Measurements from ENCODE around the gene DEGS2. TPM values are rescaled to one million over a fixed set of nuclear protein-coding genes. Genes with fewer than 3 reads are reported as not detected.

DEGS2 gene
- total RNA-seq, 1 donor from 2014 or later = 0.31 TPM

DNA sequence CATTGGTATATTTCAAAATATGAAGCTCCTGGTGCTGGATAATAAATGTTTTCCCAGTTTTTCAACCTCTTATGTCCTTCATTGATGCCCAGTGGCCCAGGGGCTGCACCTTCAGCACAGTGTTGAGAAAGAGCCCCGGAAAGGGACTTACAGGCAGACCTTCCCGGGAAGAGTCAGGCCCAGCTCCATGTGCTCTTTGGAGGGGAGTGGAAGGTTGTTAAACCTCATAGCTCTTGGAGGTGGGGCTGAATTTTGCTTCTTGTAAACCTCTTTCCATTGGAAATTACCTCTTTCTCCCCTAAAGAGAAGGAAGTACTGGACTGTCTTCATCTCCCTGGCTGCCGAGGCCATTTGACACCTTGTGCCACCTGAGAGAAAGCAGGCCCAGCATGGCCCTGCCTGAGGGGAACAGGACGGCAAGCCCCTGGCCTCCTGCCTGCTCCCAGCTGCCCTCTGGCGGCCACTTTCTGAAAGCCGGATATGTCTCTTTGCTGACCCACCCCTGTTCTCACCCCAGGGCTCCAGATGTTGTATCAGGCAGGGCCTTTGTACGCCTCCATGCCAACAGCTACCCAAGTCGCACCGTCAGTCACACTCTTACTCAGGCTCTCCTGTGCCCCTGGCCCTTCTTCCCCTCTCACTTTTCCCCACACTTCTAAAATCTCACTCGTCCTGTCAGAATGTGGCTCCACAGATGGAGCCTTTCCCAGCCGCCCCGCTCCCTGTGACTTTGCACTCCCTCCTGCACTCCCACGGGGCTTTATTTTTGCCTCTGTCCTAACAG, 51.2 kb downstream of the DEGS2 start:
- intact Hi-C loops (cut with micrococcal nuclease) = loop anchor here (1.0 kb wide), 4 partner anchors 36 to 126 kb away; no protein-coding TSS in a partner anchor
- Mint-ChIP-seq H3K27ac (peak overlapping the region; percentile 93), H3K27me3 (ENCODE audit: insufficient read depth) (no peaks in the 10 kb centered on the region), H3K9me3 (no peaks in the 10 kb centered on the region), H3K4me3 (peak overlapping the region; percentile 47), H3K36me3 (ENCODE audit: low read depth) (peaks cover 60% of the 10 kb centered on the region), H3K4me1 (ENCODE audit: low read depth) (peaks cover 76% of the 10 kb centered on the region)
- DNase-seq (ENCODE audit: low spot score) = peak; percentile 74

DNA sequence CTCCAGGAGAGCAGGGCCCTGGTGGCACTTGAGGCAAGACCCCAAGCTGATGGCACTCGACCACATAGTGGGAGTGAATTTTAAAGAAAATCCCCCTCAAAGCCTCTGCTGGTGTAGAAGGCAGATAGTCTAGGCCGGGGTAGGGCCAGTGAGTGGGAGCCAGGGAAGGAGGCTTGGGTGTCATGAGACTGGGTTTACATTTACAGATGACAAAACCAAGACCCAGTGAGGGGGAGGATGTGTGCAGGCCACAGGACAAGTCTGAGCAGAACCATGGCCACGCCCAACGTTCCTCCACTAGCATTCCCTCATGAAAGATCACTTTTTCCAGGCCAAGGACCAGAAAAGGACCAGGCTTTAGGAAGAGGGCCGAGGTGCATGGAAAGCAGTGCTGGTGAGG, 52.2 kb downstream of the DEGS2 start:
- intact Hi-C loops (cut with micrococcal nuclease) = loop anchor here (2.0 kb wide), 2 partner anchors 132 to 134 kb away; partner anchors contain the start of gene YY1
- H3K27me3 Mint-ChIP-seq (ENCODE audit: insufficient read depth) = no peaks in the 10 kb centered on the region
- H3K4me3 Mint-ChIP-seq = peak overlapping the region; percentile 34
- no peaks in the 10 kb centered on the region for H3K9me3 Mint-ChIP-seq
- H3K36me3 Mint-ChIP-seq (ENCODE audit: low read depth) = peaks cover 58% of the 10 kb centered on the region
- no peak for DNase-seq (ENCODE audit: low spot score)
- H3K27ac Mint-ChIP-seq = peak overlapping the region; percentile 93
- H3K4me1 Mint-ChIP-seq (ENCODE audit: low read depth) = peaks cover 75% of the 10 kb centered on the region

DNA sequence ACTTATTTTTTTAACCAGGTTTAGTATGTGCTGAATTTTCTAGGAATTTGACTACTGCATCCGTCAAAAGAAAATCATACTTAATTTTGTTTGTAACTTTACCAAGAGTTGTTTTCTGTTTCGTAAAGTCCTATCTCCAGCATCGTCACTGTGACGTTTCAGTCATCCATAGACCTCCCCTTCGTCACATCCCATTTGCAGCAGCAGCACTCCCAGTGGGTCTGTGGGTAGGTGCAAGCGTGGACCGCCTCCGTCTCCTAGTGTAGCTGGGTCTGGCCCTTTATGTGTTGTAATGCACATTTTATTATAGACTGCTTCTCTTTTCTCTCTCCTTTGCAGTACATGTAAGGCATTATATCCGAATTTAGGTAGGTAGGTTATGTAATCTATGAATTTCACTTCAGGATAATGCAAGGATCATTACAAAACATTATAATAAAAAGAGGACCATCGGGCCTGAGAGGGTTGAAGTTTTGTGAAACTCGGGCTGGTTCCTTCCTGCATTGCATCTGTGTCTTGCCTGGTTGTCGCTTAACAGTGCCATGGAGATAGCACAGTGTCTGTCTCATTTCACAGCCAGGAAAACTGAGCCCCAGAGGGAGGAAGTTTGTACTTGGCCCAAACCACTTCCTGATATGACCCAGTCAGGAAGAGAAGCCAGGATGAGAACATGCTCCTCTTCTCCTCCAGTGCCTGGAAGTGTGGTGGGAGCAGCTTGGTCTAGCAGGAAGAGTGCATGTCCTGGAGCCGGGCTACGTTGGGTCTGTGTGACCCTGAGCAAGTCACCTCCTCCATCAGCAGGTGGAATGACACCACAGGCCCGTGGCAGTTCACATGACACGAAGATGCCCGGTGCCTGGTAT, 53.0 kb downstream of the DEGS2 start:
- Mint-ChIP-seq H3K4me3 (peak overlapping the region; percentile 34), H3K36me3 (ENCODE audit: low read depth) (peaks cover 59% of the 10 kb centered on the region), H3K27me3 (ENCODE audit: insufficient read depth) (no peaks in the 10 kb centered on the region), H3K4me1 (ENCODE audit: low read depth) (peaks cover 80% of the 10 kb centered on the region), H3K9me3 (no peaks in the 10 kb centered on the region), H3K27ac (peak overlapping the region; percentile 93)
- intact Hi-C loops (cut with micrococcal nuclease) = loop anchor here (2.0 kb wide), 2 partner anchors 132 to 134 kb away; partner anchors contain the start of gene YY1
- peak; percentile 31 for DNase-seq (ENCODE audit: low spot score)

DNA sequence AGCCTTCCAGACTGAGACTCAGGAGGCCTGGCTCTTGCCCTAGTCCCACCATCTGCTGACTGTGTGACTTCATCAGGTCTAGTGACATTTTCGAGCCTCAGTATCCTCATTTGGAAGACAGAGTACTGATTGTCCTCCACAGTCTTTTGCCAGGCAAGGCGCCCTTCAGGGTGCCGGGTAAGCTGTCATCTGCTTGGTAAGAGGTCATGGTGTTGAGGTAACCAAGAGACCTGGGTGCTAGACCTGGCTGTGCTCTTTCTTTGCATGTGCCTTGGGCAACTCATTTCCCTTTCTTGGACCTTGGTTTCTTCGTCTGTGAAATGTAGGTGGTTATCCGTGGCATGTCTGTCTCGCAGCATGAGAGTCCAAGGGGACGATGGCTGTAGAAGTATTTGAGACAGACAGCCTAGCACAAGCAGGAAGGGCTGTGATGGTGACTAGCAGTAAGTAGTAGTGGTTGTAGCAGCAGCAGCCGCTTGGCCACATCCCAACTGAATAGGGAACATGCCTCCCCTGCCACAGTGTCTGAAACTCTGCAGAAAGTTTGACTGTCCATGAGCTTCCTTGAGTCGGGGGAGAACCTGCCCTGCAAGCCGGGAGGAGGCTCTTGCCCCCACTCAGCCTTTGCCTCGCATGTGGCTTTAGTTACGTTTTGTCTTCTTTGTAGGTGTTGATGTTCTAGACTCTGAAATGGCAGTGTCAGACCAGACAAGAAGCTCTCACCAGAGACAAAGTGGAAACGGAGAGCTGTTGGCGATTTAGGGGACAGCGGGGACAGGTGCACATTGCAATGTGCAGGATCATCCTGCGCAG, 53.9 kb downstream of the DEGS2 start:
- Mint-ChIP-seq H3K27ac (peak overlapping the region; percentile 93), H3K4me3 (peak overlapping the region; percentile 34), H3K36me3 (ENCODE audit: low read depth) (peaks cover 61% of the 10 kb centered on the region), H3K27me3 (ENCODE audit: insufficient read depth) (no peaks in the 10 kb centered on the region), H3K4me1 (ENCODE audit: low read depth) (peaks cover 85% of the 10 kb centered on the region), H3K9me3 (no peaks in the 10 kb centered on the region)
- intact Hi-C loops (cut with micrococcal nuclease) = loop anchor here (1.0 to 2.0 kb wide), 3 partner anchors 10 to 133 kb away; partner anchors contain the start of gene YY1
- no peak for DNase-seq (ENCODE audit: low spot score)

DNA sequence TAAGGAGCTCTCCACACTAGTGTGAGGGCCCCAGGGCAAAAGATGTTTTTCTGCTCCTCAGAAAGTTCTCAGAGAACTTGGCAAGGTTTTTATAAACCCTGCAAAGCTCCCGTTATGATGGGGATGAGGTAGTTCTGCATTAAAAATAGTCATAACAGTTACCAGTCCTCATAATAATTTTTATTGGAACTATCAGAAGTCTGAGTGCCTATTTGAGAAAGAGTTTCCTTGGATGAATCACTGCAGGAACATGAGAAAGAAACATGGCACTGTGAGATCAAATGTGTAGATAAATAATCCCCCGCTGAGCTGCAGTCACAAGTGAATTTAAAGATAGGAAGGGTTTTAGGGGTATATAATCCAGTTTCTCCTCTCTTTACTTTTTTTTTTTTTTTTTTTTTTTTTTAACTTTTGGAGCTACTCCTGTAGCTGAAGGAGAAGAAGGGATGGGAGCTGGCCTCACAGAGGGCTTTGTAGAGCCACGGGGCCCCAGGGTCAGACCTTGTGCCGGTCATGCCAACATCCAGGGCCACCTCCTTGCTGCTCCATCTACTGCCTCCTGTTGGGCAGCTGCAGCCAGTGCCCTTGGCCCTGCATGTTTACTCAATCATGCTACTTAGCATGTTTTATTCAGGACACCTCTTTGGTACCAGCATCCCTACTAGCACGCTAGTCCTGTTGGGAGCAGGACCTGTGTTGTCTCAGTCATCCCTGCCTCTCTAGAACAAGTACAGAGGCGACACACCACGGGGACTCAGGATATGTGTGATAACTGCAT, 54.7 kb downstream of the DEGS2 start:
- intact Hi-C loops (cut with micrococcal nuclease) = loop anchor here (1.0 kb wide), 1 partner anchor 9 kb away; no protein-coding TSS in a partner anchor
- H3K4me1 Mint-ChIP-seq (ENCODE audit: low read depth) = peaks cover 93% of the 10 kb centered on the region
- peaks cover 65% of the 10 kb centered on the region for H3K36me3 Mint-ChIP-seq (ENCODE audit: low read depth)
- H3K9me3 Mint-ChIP-seq = no peaks in the 10 kb centered on the region
- H3K27me3 Mint-ChIP-seq (ENCODE audit: insufficient read depth) = no peaks in the 10 kb centered on the region
- H3K4me3 Mint-ChIP-seq = peak overlapping the region; percentile 78
- no peak for DNase-seq (ENCODE audit: low spot score)
- peak overlapping the region; percentile 96 for H3K27ac Mint-ChIP-seq

DNA sequence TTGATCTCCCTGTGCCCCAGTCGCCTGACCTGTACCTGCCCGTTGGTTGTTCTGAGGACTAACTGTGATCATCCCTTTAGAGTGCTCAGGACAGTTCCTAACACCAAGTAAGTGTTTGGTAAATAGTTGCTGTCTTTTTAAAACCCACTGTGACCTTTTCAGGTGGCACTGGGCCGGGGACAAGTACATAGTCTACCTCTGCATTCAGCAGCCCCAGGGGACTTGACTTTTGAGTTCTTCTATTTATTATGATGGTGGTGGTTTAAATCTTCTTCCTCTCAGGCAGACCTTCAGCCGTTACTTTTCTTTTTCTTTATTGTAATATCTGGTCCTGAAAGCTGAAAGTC, 55.5 kb downstream of the DEGS2 start:
- no peak for DNase-seq (ENCODE audit: low spot score)
- Mint-ChIP-seq H3K36me3 (ENCODE audit: low read depth) (peaks cover 62% of the 10 kb centered on the region), H3K4me1 (ENCODE audit: low read depth) (peaks cover 92% of the 10 kb centered on the region), H3K9me3 (no peaks in the 10 kb centered on the region), H3K27me3 (ENCODE audit: insufficient read depth) (no peaks in the 10 kb centered on the region), H3K27ac (peak overlapping the region; percentile 96), H3K4me3 (peak overlapping the region; percentile 78)
- intact Hi-C loops (cut with micrococcal nuclease) = no loop called here

DNA sequence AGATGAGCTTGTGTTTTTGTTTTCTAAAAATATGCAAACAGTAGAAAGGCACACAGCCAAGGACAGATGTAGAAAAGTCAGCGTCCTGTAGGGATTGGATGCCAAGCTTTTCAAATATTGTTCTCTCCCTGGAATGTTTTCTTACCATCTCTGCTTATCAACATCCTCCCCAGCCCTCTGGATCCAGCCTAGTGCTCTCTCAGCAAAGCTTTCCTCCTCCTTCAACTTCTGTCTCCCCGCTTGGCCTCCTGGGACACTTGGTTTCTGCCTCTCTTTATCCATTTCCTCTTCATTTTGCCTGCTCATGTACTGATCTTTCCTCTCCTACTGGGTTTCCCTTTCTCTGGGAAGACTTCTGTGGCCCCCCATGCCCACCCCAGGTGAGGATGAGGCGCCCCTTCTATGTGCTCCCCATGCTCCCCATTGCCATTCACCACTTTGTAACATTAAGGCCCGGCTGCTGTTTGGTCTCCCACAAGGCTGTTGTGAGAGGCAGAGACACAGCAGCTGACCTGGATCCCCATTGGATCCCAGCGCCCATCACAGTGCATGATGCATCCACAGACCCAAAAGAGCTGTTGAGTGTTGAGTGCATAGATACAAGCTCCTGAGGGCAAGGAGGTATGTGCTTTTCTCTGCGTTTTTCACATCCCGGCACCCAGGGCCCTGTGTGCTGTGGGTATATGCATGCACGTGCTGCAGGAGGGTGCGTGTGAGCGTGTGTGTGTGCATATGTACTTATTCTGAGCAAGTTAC, 56.0 kb downstream of the DEGS2 start:
- H3K4me3 Mint-ChIP-seq = peak overlapping the region; percentile 78
- no peak for DNase-seq (ENCODE audit: low spot score)
- peaks cover 92% of the 10 kb centered on the region for H3K4me1 Mint-ChIP-seq (ENCODE audit: low read depth)
- peak overlapping the region; percentile 96 for H3K27ac Mint-ChIP-seq
- no peaks in the 10 kb centered on the region for H3K27me3 Mint-ChIP-seq (ENCODE audit: insufficient read depth)
- H3K36me3 Mint-ChIP-seq (ENCODE audit: low read depth) = peaks cover 62% of the 10 kb centered on the region
- no peaks in the 10 kb centered on the region for H3K9me3 Mint-ChIP-seq
- intact Hi-C loops (cut with micrococcal nuclease) = loop anchor here (1.0 kb wide), 1 partner anchor 12 kb away; no protein-coding TSS in a partner anchor

DNA sequence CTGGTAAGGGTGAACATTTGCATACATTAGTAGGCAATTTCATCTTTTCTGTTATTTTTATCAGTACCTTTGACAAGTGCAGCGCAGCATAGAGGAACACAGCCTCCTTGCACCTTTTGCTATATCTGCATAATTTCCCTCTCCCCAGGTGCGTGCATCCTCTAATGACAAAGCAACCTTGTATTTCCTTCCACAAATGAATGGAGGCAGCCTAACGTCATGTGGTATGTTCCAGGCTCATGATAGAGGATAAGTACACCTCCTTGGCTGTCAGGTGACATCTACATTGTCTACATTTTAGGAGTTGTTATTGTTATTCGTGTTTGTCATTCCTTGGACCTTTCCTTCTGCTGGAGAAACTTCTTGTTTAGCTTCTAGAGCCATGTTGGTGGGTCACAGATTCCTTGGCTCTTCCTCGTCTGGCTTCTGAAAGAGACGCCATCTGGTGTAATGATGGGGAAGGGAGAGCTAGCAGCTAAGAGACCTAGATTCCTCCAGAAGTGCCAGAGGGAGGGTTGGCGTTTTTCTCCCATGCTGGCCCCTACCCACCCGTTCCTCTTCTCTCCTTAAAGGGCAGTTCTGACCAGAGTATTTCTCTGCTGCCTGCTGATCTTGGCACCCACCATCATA, 57.2 kb downstream of the DEGS2 start:
- H3K36me3 Mint-ChIP-seq (ENCODE audit: low read depth) = peaks cover 64% of the 10 kb centered on the region
- peak overlapping the region; percentile 25 for H3K4me3 Mint-ChIP-seq
- no peak for DNase-seq (ENCODE audit: low spot score)
- H3K4me1 Mint-ChIP-seq (ENCODE audit: low read depth) = peaks cover 92% of the 10 kb centered on the region
- H3K27ac Mint-ChIP-seq = peak overlapping the region; percentile 50
- intact Hi-C loops (cut with micrococcal nuclease) = no loop called here
- H3K27me3 Mint-ChIP-seq (ENCODE audit: insufficient read depth) = no peaks in the 10 kb centered on the region
- no peaks in the 10 kb centered on the region for H3K9me3 Mint-ChIP-seq

DNA sequence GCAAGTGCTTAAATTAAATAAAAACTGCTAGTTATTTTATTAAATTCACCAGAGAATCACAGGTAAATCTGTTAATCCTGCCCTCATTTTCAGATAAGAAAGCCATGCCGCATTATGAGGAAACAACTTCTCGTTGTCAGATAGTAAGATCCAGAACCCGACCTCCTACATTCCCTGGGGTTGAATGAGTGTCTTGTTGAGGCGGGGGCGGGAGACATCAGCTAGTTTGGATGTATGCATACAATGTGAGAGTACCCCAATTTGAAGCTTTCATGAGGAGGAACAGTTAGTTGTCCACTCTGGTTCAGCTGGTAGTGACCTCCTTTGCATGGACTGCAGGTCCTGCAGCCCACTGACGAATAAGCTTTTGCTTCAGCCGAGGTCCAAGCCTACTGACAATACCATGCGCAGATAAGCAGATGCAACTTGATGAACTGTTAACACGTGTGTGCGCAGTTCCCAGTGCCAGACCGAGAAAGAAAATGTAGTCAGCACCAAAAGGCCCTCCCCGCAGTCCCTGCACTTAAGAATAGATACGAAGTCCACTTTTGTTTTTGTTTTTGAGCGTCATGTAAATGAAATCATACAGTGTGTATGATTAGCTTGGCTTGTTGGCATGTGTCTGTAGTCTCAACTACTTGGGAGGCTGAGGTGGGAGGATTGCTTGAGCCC, 59.3 kb downstream of the DEGS2 start:
- Mint-ChIP-seq H3K36me3 (ENCODE audit: low read depth) (peaks cover 64% of the 10 kb centered on the region), H3K9me3 (no peaks in the 10 kb centered on the region), H3K4me3 (peak overlapping the region; percentile 32), H3K27me3 (ENCODE audit: insufficient read depth) (no peaks in the 10 kb centered on the region), H3K4me1 (ENCODE audit: low read depth) (peaks cover 89% of the 10 kb centered on the region), H3K27ac (peak overlapping the region; percentile 70)
- DNase-seq (ENCODE audit: low spot score) = no peak
- intact Hi-C loops (cut with micrococcal nuclease) = loop anchor here (1.0 kb wide), 1 partner anchor 21 kb away; no protein-coding TSS in a partner anchor

DNA sequence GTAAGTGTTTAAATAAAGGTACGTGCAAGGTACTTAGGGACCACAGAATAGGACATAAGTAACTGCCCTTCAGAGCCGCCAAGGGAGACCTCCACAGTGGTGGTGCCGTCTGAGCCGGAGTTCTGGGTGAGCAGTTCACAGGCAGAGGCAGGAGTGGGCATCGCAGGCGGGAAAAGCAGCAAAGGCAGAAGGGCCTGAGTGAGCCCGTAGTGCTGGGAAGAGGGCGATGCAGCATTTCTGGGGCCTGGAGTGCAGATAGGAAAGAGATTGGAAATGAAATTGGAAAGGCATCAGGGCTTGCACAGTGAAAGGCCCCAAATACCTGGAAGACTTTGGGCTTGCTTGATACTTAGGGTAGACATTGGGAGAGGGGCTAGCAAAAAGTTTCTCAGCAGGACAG, 61.3 kb downstream of the DEGS2 start:
- H3K27ac Mint-ChIP-seq = peak overlapping the region; percentile 79
- intact Hi-C loops (cut with micrococcal nuclease) = no loop called here
- peaks cover 65% of the 10 kb centered on the region for H3K36me3 Mint-ChIP-seq (ENCODE audit: low read depth)
- DNase-seq (ENCODE audit: low spot score) = no peak
- H3K4me3 Mint-ChIP-seq = no peak overlapping the region
- no peaks in the 10 kb centered on the region for H3K27me3 Mint-ChIP-seq (ENCODE audit: insufficient read depth)
- H3K9me3 Mint-ChIP-seq = no peaks in the 10 kb centered on the region
- peaks cover 86% of the 10 kb centered on the region for H3K4me1 Mint-ChIP-seq (ENCODE audit: low read depth)

Data from activated T-helper 1 cell treated with anti-CD3 and anti-CD28 coated beads, Interleukin-12 subunit alpha, Interleukin-12 subunit beta, Interleukin-2, Interleukin-4 antibody, amounts not matched to agents 30 ng/mL and 10 ng/mL and 1 ng/mL, durations not matched to agents 14 hours and 24 hours and 36 hours (primary cell).